ENCODE data around the gene RETREG2.

The RETREG2 gene

GRCh38 chr2:219171231-219171651 lies 6.8 kb upstream of the RETREG2 start:
- DNase-seq, result peak; percentile 60

- no peak for DNase-seq
Measured at GRCh38 chr2:219172231-219173154, 5.6 kb upstream of the RETREG2 start.

GRCh38 chr2:219173176-219173575 lies 4.9 kb upstream of the RETREG2 start:
- DNase-seq, result no peak

GRCh38 chr2:219174146-219174545 lies 3.9 kb upstream of the RETREG2 start:
- DNase-seq, result no peak

GRCh38 chr2:219174801-219175200 lies 3.3 kb upstream of the RETREG2 start:
- DNase-seq, result no peak

GRCh38 chr2:219175486-219175885 lies 2.6 kb upstream of the RETREG2 start:
- DNase-seq, result no peak

- no peak for DNase-seq
Measured at GRCh38 chr2:219175928-219176817, 1.9 kb upstream of the RETREG2 start.

GRCh38 chr2:219176818-219177551 lies 1.1 kb upstream of the RETREG2 start, which contains the start of gene CNPPD1:
Gene CNPPD1 (minus strand): TSS chr2:219176925. CDS start chr2:219176828, 97 bp downstream.
- peak; percentile 90 for DNase-seq

- peak; percentile 47 for DNase-seq
Measured at GRCh38 chr2:219178377-219179175, 501 bp downstream of the RETREG2 start.

GRCh38 chr2:219179601-219180465 lies 1.8 kb downstream of the RETREG2 start:
- no peak for DNase-seq

DNA sequence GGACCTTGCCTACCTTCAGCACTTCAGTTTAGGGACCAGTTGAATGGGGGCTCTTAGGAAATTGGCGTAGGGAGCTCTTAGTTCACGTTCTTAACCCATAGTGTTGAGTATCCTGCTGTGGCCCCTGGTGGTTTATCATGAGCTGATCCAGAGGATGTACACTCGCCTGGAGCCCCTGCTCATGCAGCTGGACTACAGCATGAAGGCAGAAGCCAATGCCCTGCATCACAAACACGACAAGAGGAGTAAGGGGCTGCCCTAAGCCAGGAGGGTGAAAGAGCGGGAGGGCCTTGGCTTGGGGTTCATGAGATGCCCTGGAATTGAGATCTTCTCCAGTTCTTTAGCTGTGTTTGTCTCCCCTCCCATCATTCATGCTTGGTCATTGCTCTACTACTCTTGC lies 2.9 kb downstream of the RETREG2 start:
- no peak for DNase-seq

- DNase-seq, result no peak
Measured at GRCh38 chr2:219181531-219181930, 3.5 kb downstream of the RETREG2 start.

- DNase-seq, result no peak
Measured at GRCh38 chr2:219182331-219183150, 4.5 kb downstream of the RETREG2 start.

DNA sequence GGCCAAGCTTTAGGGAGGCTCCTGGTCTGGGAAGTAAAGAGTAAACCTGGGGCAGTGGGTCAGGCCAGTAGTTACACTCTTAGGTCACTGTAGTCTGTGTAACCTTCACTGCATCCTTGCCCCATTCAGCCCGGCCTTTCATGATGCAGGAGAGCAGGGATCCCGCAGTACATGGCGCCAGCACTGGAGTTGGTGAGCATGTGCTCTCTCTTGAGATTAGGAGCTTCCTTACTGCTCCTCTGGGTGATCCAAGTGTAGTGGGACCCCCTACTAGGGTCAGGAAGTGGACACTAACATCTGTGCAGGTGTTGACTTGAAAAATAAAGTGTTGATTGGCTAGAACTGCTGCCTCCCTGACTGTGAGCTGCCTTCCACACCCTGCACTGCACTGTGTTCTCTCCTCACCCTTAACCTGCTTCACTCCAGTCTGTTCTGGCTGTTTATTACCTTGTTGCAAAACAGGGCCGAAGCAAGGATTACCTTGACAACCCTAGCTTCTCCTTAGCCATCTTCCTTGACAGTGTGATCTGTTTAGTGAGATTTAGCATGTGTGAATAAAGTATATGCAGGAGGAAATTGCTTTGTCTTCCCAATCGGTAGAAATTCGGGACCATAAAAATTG lies 5.2 kb downstream of the RETREG2 start:
- DNase-seq, result no peak

DNA sequence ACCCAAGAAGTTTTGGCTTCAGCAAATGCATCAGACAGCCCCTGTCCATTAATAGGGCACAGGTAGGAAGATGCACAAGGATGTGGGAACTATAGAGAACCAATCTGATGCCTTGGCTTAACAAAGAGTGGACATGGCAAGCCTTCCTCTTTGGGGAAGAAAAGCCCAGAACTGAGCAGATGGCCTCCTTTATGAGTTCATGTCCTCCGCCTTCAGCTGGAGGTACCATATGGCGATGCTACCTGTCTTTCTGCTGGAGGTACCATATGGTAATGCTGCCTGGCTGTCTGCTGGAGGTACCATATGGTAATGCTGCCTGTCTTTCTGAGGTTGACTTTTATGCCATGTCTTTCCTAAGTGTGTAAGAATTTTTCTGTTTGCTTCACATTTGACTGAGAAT lies 6.0 kb downstream of the RETREG2 start:
- no peak for DNase-seq

DNA sequence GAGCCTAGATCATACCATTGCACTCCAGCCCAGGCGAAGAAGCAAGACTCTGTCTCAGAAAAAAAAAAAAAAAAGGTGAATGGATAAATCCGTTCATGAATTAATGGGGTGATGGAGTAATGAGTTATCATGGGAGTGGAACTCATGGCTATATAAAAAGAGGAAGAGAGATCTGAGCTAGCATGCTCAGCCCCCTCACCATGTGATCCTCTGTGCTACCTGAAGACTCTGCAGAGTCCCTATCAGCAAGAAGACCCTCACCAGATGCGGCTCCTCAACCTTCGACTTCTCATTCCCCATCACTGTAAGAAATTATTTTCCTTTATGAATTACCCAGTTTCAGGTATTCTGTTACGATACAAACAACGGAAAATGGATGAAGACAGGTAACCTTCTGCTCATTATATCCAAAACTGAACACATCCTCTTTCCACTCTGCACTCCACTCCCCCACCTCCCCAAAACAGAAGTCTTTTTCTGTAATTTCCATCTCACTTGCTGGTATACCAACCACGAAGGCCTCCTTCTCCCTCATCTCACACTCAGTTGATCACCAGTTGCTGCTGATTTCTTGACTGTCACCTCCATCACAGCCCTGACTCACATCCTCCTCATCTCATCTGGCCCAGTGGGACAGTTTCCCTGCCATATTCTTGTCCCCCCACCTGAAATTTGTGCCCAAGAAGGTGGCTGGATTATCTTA lies 8.8 kb downstream of the RETREG2 start:
- DNase-seq, result no peak

DNA sequence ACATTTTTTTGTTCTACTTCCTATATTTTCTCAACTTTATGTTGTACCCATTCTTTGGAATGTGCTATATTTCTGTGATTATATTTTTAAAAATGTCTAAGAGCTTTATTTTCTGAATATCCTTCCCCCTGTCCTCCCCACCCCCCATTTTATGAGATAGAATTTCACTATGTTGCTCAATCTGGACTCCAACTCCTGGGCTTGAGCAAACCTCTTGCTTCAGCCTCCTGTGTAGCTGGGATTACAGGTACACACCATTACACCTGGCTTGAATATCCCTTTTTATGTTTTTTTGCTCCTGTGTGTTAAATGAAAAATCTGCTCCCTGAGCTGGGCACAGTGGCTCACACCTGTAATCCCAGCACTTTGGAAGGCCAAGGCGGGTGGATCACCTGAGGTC lies 19.3 kb downstream of the RETREG2 start:
- DNase-seq, result no peak

GRCh38 chr2:219198974-219199373 lies 20.9 kb downstream of the RETREG2 start:
- no peak for DNase-seq

Measured in CD4-positive, alpha-beta T cell treated with Interleukin-12 subunit alpha and Interleukin-12 subunit beta, for 1 hour (primary cell).